Measurements from ENCODE around the gene SYT14. TPM values are rescaled to one million over a fixed set of nuclear protein-coding genes. Genes with fewer than 3 reads are reported as not detected.

The SYT14 gene
- polyA plus RNA-seq, 1 donor from 2014 or later: 21.9 TPM

- no peak overlapping the region for H2AFZ ChIP-seq (ENCODE audit: low read depth, low read length)
- no peaks in the 10 kb centered on the region for H4K20me1 ChIP-seq (ENCODE audit: insufficient read depth)
- no peak overlapping the region for H3K27ac ChIP-seq (ENCODE audit: low read length)
- H3K4me3 ChIP-seq (ENCODE audit: low read length): no peak overlapping the region
- H3K9me3 ChIP-seq (ENCODE audit: low read length): no peaks in the 10 kb centered on the region
- TF ChIP-seq POLR2AphosphoS5 (IDR thresholded peaks at IDR 0.05) (no peak), SMC3 (conservative IDR thresholded peaks at IDR 0.05; ENCODE audit: poor library complexity) (no peak), MXI1 (conservative IDR thresholded peaks at IDR 0.05; ENCODE audit: poor library complexity, severe bottlenecking) (no peak), RAD21 (conservative IDR thresholded peaks at IDR 0.05) (no peak), TAF1 (IDR thresholded peaks at IDR 0.05; ENCODE audit: low read depth) (no peak), REST (IDR thresholded peaks at IDR 0.05; ENCODE audit: borderline replicate concordance) (no peak), EP300 (conservative IDR thresholded peaks at IDR 0.05; ENCODE audit: poor library complexity, severe bottlenecking) (no peak), EZH2 (IDR thresholded peaks at IDR 0.05; ENCODE audit: borderline replicate concordance, insufficient read depth, low read length, poor library complexity, severe bottlenecking) (no peak), CTCF (IDR thresholded peaks at IDR 0.05; ENCODE audit: poor library complexity, severe bottlenecking) (no peak)
- peaks cover 4% of the 10 kb centered on the region for H3K36me3 ChIP-seq (ENCODE audit: insufficient read depth, low read length)
- H3K9me2 ChIP-seq (ENCODE audit: insufficient read depth, low read length): no peaks in the 10 kb centered on the region
- H3K4me2 ChIP-seq (ENCODE audit: low read length): no peak overlapping the region
- H3K27me3 ChIP-seq (ENCODE audit: insufficient read depth, low read depth, low read length): no peaks in the 10 kb centered on the region
- no peak overlapping the region for H3K9ac ChIP-seq (ENCODE audit: low read length)
- peaks cover 4% of the 10 kb centered on the region for H3F3A ChIP-seq (ENCODE audit: insufficient read depth, low read length, poor library complexity, severe bottlenecking)
- no peaks in the 10 kb centered on the region for H3K79me2 ChIP-seq (replicated peaks; ENCODE audit: insufficient read depth, low read length)
Measured at GRCh38 chr1:210076620-210077019, 138.6 kb downstream of the SYT14 start.

GRCh38 chr1:210081494-210081893, 143.5 kb downstream of the SYT14 start:
- Histone ChIP-seq H3K4me3 (ENCODE audit: low read length) (no peak overlapping the region), H3K27me3 (ENCODE audit: insufficient read depth, low read depth, low read length) (no peaks in the 10 kb centered on the region), H3K9me2 (ENCODE audit: insufficient read depth, low read length) (no peaks in the 10 kb centered on the region), H3K27ac (ENCODE audit: low read length) (no peak overlapping the region), H3K36me3 (ENCODE audit: insufficient read depth, low read length) (peaks cover 4% of the 10 kb centered on the region), H4K20me1 (ENCODE audit: insufficient read depth) (no peaks in the 10 kb centered on the region), H2AFZ (ENCODE audit: low read depth, low read length) (no peak overlapping the region), H3K9me3 (ENCODE audit: low read length) (no peaks in the 10 kb centered on the region), H3K79me2 (replicated peaks; ENCODE audit: insufficient read depth, low read length) (no peaks in the 10 kb centered on the region), H3F3A (ENCODE audit: insufficient read depth, low read length, poor library complexity, severe bottlenecking) (no peaks in the 10 kb centered on the region), H3K4me2 (ENCODE audit: low read length) (no peak overlapping the region), H3K9ac (ENCODE audit: low read length) (no peak overlapping the region)
- TF ChIP-seq MXI1 (conservative IDR thresholded peaks at IDR 0.05; ENCODE audit: poor library complexity, severe bottlenecking) (no peak), TAF1 (IDR thresholded peaks at IDR 0.05; ENCODE audit: low read depth) (no peak), RAD21 (conservative IDR thresholded peaks at IDR 0.05) (no peak), CTCF (IDR thresholded peaks at IDR 0.05; ENCODE audit: poor library complexity, severe bottlenecking) (no peak), EZH2 (IDR thresholded peaks at IDR 0.05; ENCODE audit: borderline replicate concordance, insufficient read depth, low read length, poor library complexity, severe bottlenecking) (no peak), REST (IDR thresholded peaks at IDR 0.05; ENCODE audit: borderline replicate concordance) (no peak)

Measured in neural cell (in vitro differentiated cells).